Naive thymus-derived CD8-positive, alpha-beta T cell (primary cell): ENCODE results near the gene HDAC4. TPM values are rescaled to one million over a fixed set of nuclear protein-coding genes. Genes with fewer than 3 reads are reported as not detected.

Experiments
- ATAC-seq, 2 donors: fragments of 150-1000 bp; cut with Tn5 transposase in 1 of 2; sonication (Bioruptor Pico), chemical (Tn5 transposase) in 1 of 2; 1 replicate in 1 of 2; 2 replicates in 1 of 2; pipeline ENCODE4 v1.10.0; 2021; ENCODE audit warnings: mild to moderate bottlenecking in 2 of 2, moderate library complexity in 2 of 2
- POLR2A ChIA-PET: fragments of 350-600 bp; sonication (Branson Sonifier 250); formaldehyde crosslinking; loops from one replicate; lab custom pipeline; 2021; ENCODE audit warnings: antibody characterized with exemption; lab: Charles Lee
- DNase-seq, 10 donors: peaks; one replicate each; pipeline versions ENCODE4 v3.0.0 to v3.0.0-alpha.2; 2020 to 2022
- H3K27ac Mint-ChIP-seq, 10 donors: one replicate each; pipeline ENCODE4 v1.8.0; 2020 to 2022; ENCODE audit warnings: mild to moderate bottlenecking in 10 of 10, mixed read lengths in 10 of 10, moderate library complexity in 4 of 10, inconsistent platforms in 1 of 10
- H3K27me3 Mint-ChIP-seq, 5 donors: one replicate each; pipeline ENCODE4 v1.8.0; 2021 to 2022; ENCODE audit warnings: mixed read lengths in 5 of 5
- H3K36me3 Mint-ChIP-seq, 3 donors: one replicate each; pipeline ENCODE4 v1.8.0; 2020 to 2022; ENCODE audit warnings: mixed read lengths in 3 of 3, mild to moderate bottlenecking in 2 of 3, inconsistent platforms in 1 of 3
- H3K4me1 Mint-ChIP-seq, 4 donors: one replicate each; pipeline ENCODE4 v1.8.0; 2021 to 2022; ENCODE audit warnings: mixed read lengths in 4 of 4
- H3K4me3 Mint-ChIP-seq, 10 donors: one replicate each; pipeline ENCODE4 v1.8.0; 2020 to 2022; ENCODE audit warnings: mild to moderate bottlenecking in 10 of 10, mixed read lengths in 10 of 10, moderate library complexity in 6 of 10, inconsistent platforms in 1 of 10
- H3K9me3 Mint-ChIP-seq, 9 donors: one replicate each; pipeline ENCODE4 v1.8.0; 2020 to 2022; ENCODE audit warnings: mixed read lengths in 9 of 9, mild to moderate bottlenecking in 3 of 9, inconsistent platforms in 1 of 9, moderate library complexity in 1 of 9
- polyA plus RNA-seq, 3 donors: library from polyadenylated mRNA; unstranded; fragments of 300-500 nt; fragmentation: Illumina TruSeq; gene quantifications; one replicate each; pipeline ENCODE4 v1.2.3, GENCODE V29; 2021
- total RNA-seq, 8 experiments: library from RNA in 2 of 8; stranded (reverse) in 2 of 8; gene quantifications; one replicate each; pipeline ENCODE4 v1.2.3 and lab custom pipeline; 2021 to 2026

HDAC4 gene
- total and polyA plus RNA-seq, 5 experiments from 2014 or later = 2.8 to 37.3 (median 10.1) TPM

DNA sequence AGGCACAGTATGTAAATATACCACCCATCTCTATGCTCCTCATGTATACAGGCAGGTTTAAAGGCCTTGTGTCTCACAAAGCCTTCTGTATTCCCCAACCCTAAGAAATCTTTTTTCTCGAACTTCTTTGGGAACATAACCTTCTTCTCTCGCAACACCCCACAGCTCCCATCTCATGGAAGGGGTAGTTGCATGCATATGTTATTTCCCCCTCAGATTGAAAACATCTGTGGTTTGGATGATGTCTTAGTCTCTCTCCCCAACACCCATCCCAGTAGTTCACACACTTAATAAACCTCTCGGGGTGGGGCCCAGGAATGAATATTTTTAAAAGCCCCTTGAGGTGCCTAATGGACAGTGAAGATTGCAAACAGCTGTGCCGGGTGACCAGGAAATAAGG is 21.0 kb upstream of the HDAC4 start:
- Mint-ChIP-seq H3K27me3 (peaks cover 0 to 14% (median 8%) of the 10 kb centered on the region in 5 donors), H3K27ac (no peak overlapping the region), H3K4me1 (no peaks in the 10 kb centered on the region), H3K9me3 (no peaks in the 10 kb centered on the region), H3K4me3 (no peak overlapping the region), H3K36me3 (no peaks in the 10 kb centered on the region)
- DNase-seq (no peak), ATAC-seq (no peak)
- POLR2A ChIA-PET = no interaction called here

DNA sequence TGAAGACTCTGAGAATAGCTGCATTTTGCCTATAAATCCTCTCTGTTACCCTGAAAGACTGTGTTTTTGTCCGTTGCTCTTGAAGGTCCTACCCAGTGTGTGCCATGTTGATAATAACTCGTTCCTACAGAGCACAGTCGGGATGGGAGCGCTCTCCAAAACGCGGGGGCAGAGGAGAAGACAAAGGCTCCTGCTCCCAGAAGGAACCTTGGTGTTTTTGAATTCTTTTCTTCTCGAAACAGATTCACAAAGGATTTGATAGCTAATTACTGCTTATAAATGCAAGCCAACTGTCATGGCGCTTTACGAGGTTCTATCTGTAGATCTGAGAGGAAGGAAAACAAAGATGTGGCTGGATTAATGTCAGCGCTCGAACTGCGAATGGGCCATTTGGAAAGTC is 19.3 kb upstream of the HDAC4 start:
- Mint-ChIP-seq H3K9me3 (no peaks in the 10 kb centered on the region), H3K4me3 (no peak overlapping the region), H3K4me1 (no peaks in the 10 kb centered on the region), H3K27ac (peak overlapping the region in 1 of 10 donors; percentile 20), H3K27me3 (peaks cover 0 to 14% (median 1%) of the 10 kb centered on the region in 5 donors), H3K36me3 (no peaks in the 10 kb centered on the region)
- POLR2A ChIA-PET = no interaction called here
- ATAC-seq (no peak), DNase-seq (no peak)

DNA sequence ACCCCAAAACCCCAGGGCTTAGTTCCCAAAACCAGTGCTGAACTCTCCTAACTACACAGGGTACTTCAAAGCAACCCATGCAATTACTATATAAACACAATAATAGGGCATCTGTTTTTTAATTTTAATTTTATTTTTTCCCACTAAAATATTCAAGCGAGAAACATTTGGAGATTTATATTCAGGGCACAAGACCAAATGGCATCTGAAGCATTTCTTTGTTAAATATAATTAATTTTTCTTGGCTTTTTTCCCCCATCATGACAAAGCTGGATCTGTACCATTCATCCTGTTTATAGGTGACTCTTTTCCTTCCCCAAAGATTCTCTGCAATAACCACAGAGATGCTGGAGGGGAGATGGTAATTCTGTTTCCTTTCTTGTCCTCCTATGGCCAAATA is 18.1 kb upstream of the HDAC4 start:
- peaks cover 0 to 2% (median 0%) of the 10 kb centered on the region in 4 donors for H3K4me1 Mint-ChIP-seq
- POLR2A ChIA-PET = no interaction called here
- peaks cover 0 to 6% (median 0%) of the 10 kb centered on the region in 3 donors for H3K36me3 Mint-ChIP-seq
- ATAC-seq = no peak
- no peak for DNase-seq
- peaks cover 0 to 14% (median 1%) of the 10 kb centered on the region in 5 donors for H3K27me3 Mint-ChIP-seq
- no peak overlapping the region for H3K27ac Mint-ChIP-seq
- H3K4me3 Mint-ChIP-seq = no peak overlapping the region
- peaks cover 0 to 3% (median 0%) of the 10 kb centered on the region in 9 donors for H3K9me3 Mint-ChIP-seq

DNA sequence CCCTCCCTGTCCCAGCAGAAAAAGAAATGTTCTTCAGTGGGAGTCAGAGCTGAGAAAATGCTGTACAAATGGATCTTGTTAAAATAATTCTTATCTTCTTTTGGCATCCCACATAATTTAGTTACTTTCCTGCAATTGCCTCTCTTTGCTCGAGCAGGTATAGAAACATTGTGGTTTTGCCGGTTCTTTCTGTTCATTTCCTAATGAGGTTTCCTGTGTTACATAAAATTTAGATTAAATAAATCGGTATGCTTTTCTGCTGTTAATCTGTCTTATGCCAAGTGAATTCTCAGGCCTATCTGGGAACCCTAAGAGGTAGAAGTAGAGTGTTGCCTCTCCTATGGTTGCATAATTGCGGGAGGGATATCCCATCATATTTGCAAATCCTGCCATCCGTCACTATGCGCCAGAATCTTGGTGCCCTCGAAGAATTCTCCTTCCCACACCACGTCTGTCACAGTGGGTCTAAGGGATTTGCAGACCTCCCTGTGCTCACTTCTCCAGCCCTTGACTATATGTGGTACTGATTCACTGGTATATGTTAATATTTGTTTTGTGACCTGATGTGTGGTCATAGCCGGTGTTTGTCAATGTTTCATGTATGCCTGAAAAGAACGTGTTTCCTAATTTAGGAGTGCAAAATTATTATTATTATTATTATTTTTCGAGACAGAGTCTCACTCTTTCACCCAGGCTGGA is 12.2 kb upstream of the HDAC4 start:
- ATAC-seq = no peak
- Mint-ChIP-seq H3K36me3 (peaks cover 0 to 9% (median 0%) of the 10 kb centered on the region in 3 donors), H3K4me1 (peaks cover 13 to 19% (median 18%) of the 10 kb centered on the region in 4 donors), H3K9me3 (peaks cover 0 to 4% (median 2%) of the 10 kb centered on the region in 9 donors), H3K27me3 (peaks cover 0 to 5% (median 0%) of the 10 kb centered on the region in 5 donors), H3K27ac (peak overlapping the region in 3 of 10 donors; percentile 48 to 57 (median 54)), H3K4me3 (peak overlapping the region in 8 of 10 donors; percentile 10 to 65 (median 45))
- POLR2A ChIA-PET = no interaction called here
- no peak for DNase-seq

DNA sequence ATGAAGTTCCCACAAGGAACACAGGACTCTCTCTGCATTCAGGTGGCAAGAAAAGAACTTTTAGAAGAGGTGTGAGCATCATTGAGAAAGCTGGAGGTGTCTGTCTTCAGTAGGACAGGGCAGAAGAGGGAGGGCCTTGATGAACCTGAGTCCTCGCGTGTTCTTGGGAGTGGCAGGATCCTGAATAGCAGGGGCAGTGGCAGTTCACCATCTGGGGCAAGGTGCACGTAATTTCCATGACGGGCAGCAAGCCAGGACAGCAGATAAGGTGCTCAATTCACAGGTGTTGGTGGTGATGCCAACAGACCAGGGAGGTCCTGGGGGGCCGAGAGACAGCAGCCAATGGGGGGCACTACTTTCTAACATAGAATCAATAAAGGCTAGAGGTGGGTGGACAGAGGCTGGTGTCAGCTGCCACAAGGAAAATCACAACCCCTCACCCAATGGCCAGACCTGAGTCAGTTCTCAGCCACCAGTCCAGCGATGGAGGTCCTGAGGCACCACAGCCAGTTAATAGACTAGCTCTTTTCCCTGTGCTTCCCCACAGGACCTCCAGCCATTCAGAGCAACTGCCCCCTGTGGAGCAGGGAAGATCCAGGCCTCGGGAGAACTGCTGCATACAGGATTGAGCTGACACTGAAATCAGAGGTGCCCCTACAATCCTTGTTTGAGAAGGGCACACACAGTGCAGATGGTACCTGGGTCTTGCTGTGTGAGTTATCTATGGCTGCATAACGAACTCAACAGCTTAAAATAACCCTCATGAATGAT is 10.9 kb upstream of the HDAC4 start:
- DNase-seq = no peak
- peak overlapping the region in 3 of 10 donors; percentile 39 to 81 (median 63) for H3K27ac Mint-ChIP-seq

DNA sequence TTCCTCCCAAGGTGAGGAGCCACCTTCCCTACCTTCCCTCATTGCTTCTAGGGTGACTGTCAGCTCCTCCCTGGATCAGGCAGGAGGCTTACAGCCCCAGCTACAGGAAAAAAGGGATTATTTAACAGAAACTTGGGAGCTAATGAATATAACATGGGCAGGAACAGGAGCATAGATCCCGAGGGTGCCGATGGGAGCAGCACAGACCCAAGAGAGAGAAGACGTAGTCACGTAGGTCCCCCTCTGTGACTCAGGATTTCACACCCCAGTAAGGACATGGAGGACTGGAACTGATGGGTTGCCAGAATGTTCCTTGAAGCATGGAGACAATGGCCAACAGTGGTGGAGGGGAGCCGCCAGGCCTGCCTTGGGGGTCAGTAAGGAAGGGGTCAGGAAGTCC is 10.3 kb upstream of the HDAC4 start:
- DNase-seq (no peak), ATAC-seq (no peak)
- peaks cover 13 to 19% (median 18%) of the 10 kb centered on the region in 4 donors for H3K4me1 Mint-ChIP-seq
- POLR2A ChIA-PET = no interaction called here
- H3K9me3 Mint-ChIP-seq = peaks cover 0 to 4% (median 2%) of the 10 kb centered on the region in 9 donors
- peaks cover 0 to 9% (median 0%) of the 10 kb centered on the region in 3 donors for H3K36me3 Mint-ChIP-seq
- peak overlapping the region in 2 of 10 donors; percentile 63 to 81 for H3K27ac Mint-ChIP-seq
- H3K27me3 Mint-ChIP-seq = peaks cover 0 to 2% (median 0%) of the 10 kb centered on the region in 5 donors
- H3K4me3 Mint-ChIP-seq = peak overlapping the region in 2 of 10 donors; percentile 14 to 22

More for the DNA sequence above, 10.9 kb upstream of the HDAC4 start:
- peaks cover 0 to 4% (median 2%) of the 10 kb centered on the region in 9 donors for H3K9me3 Mint-ChIP-seq
- H3K4me1 Mint-ChIP-seq = peaks cover 13 to 19% (median 18%) of the 10 kb centered on the region in 4 donors
- peaks cover 0 to 2% (median under 1%) of the 10 kb centered on the region in 5 donors for H3K27me3 Mint-ChIP-seq
- no peak for ATAC-seq
- peak overlapping the region in 1 of 10 donors; percentile 14 for H3K4me3 Mint-ChIP-seq
- peaks cover 0 to 9% (median 0%) of the 10 kb centered on the region in 3 donors for H3K36me3 Mint-ChIP-seq
- POLR2A ChIA-PET = no interaction called here

DNA sequence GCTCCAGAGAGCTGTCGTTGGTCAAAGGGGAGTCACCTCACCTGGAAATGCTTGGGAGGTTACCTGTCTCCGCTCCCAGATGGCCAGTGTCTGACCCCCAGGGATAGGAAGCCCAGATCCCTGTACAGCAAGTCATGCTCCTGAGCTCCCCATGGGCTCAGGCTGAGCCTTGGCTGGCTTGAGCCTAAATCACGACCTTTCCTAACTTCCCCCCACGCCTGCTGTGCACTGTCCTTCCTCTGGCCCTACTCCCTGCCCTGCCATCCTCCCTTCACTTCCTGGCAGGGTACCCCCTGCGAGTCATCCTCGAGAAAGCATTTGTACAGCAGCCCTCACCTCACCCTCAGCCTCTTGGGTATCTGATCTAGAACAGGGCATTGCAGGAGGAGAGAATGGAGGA is 9.2 kb upstream of the HDAC4 start:
- Mint-ChIP-seq H3K9me3 (peaks cover 0 to 4% (median 2%) of the 10 kb centered on the region in 9 donors), H3K27ac (no peak overlapping the region), H3K27me3 (peaks cover 0 to 3% (median 0%) of the 10 kb centered on the region in 5 donors), H3K4me1 (peaks cover 13 to 19% (median 18%) of the 10 kb centered on the region in 4 donors), H3K4me3 (no peak overlapping the region), H3K36me3 (peaks cover 0 to 9% (median 0%) of the 10 kb centered on the region in 3 donors)
- POLR2A ChIA-PET = no interaction called here
- DNase-seq (no peak), ATAC-seq (no peak)

DNA sequence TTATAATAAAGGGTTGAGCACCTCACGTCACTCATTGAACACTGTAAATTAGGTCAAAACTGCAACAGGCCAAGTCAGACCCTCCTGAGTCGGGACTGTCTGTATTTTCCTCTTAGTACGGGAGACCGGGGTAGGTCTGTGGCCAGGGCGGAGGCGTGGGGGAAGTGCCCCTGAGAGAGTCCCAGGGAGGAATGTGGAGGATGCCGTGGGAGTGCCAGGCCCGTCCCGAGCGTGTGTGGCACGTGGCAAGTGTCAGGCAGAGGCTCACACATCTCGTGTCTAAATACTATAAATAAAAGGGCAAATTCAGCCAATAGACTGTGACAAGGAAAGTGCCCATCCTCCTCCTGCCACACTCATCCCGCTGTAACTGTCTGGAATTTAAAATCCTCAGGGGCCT is 6.3 kb upstream of the HDAC4 start:
- Mint-ChIP-seq H3K36me3 (no peaks in the 10 kb centered on the region), H3K27me3 (peaks cover 0 to 3% (median 0%) of the 10 kb centered on the region in 5 donors), H3K4me1 (peaks cover 11 to 16% (median 13%) of the 10 kb centered on the region in 4 donors), H3K9me3 (peaks cover 0 to 4% (median 0%) of the 10 kb centered on the region in 9 donors), H3K4me3 (no peak overlapping the region), H3K27ac (no peak overlapping the region)
- ATAC-seq (no peak), DNase-seq (no peak)
- POLR2A ChIA-PET = no interaction called here

DNA sequence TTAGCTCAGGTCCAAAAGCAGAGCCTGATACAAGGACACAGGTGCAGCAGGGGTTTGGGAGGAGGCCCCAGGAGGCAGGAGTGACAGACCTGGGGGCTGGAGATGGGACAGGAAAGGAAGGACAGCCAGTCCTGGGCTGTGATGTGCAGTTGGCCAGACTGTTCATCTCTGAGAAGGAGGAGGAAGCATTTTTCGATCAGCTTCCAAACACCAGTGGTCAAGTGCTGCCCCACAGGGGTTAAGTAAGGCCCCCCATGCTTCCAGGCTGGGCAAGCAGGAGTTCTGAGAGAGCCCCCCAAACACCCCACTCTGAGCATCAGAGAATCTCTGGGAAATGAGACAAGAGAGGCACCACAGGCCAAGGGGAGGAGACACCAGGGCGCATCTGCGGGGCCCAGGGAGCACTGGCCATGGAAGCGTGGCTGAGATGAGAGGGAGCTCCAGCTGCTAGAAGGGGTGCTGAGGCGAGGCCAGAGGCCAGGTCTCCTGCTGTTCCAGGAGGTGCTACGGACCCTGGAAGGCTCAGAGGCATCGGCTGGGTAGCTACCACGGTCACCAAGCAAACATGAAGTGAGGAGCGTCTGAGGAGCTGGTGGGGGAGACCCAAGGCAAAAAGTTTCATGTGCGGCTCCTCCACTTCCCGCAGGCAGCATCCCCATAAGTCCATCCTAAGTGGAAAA is 5.6 kb upstream of the HDAC4 start:
- H3K27me3 Mint-ChIP-seq = peaks cover 0 to 3% (median 0%) of the 10 kb centered on the region in 5 donors
- ATAC-seq (no peak), DNase-seq (no peak)
- H3K4me1 Mint-ChIP-seq = peaks cover 9 to 18% (median 14%) of the 10 kb centered on the region in 4 donors
- H3K36me3 Mint-ChIP-seq = no peaks in the 10 kb centered on the region
- peaks cover 0 to 4% (median 0%) of the 10 kb centered on the region in 9 donors for H3K9me3 Mint-ChIP-seq
- POLR2A ChIA-PET = interaction anchor here (1.3 kb wide), 1 partner anchor 1180 kb away, joined by 3 read pairs; the partner anchor contains the start of gene CAPN10
- no peak overlapping the region for H3K27ac Mint-ChIP-seq
- H3K4me3 Mint-ChIP-seq = no peak overlapping the region

DNA sequence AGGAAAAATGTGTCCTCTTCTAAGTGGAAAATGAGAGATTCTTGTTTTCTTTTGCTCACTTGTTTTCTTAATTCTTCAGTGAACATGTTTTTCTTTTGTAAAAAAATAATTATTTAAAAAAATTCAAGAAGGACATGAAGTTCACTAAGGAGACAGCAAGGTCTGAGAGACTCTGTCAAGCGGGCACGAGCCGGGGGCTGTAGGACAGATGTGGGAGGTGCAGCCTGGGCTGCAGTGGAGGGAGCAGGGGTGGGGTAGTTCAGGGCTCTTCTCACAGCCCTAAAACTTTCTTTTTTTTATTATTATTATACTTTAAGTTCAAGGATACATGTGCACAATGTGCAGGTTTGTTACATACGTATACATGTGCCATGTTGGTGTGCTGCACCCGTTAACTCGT is 4.3 kb upstream of the HDAC4 start:
- H3K4me3 Mint-ChIP-seq = no peak overlapping the region
- DNase-seq (no peak), ATAC-seq (no peak)
- H3K36me3 Mint-ChIP-seq = no peaks in the 10 kb centered on the region
- no peak overlapping the region for H3K27ac Mint-ChIP-seq
- POLR2A ChIA-PET = interaction anchor here (1.3 to 1.4 kb wide), 2 partner anchors 24 to 1181 kb away, joined by 3 to 4 read pairs; partner anchors contain the start of gene CAPN10
- H3K9me3 Mint-ChIP-seq = peaks cover 0 to 4% (median 0%) of the 10 kb centered on the region in 9 donors
- H3K27me3 Mint-ChIP-seq = peaks cover 0 to 2% (median 0%) of the 10 kb centered on the region in 5 donors
- peaks cover 5 to 13% (median 12%) of the 10 kb centered on the region in 4 donors for H3K4me1 Mint-ChIP-seq

DNA sequence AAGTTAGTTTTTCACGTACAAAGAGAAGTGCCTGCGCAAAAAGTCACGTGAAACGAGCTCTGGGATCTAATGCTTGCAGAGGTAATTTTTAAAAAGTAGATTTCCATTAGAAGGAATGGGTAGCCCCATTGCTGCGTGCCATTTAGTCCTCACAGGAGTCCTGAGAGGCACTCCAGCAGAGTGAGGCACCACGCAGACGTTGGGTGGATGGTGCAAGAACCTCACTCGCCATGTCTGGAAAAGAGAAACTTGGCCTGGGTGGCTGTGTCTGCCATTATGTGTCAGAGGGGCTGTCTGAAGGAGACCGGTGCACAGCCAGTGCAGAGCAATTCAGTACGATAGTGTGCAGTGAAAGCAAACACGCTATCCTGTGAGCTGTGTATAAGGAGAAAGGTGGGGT is 1.8 kb upstream of the HDAC4 start:
- H3K9me3 Mint-ChIP-seq = no peaks in the 10 kb centered on the region
- peak overlapping the region in 9 of 10 donors; percentile 72 to 99 (median 98) for H3K27ac Mint-ChIP-seq
- ATAC-seq = no peak
- peaks cover 15 to 33% (median 33%) of the 10 kb centered on the region in 4 donors for H3K4me1 Mint-ChIP-seq
- H3K27me3 Mint-ChIP-seq = peaks cover 0 to 1% (median 0%) of the 10 kb centered on the region in 5 donors
- peak overlapping the region; percentile 85 to 96 (median 92) for H3K4me3 Mint-ChIP-seq
- H3K36me3 Mint-ChIP-seq = no peaks in the 10 kb centered on the region
- POLR2A ChIA-PET = interaction anchor here (1.0 to 1.8 kb wide), 4 partner anchors 13 to 623 kb away, joined by 3 to 11 read pairs (median 4); partner anchors contain the start of gene NDUFA10
- DNase-seq = no peak

DNA sequence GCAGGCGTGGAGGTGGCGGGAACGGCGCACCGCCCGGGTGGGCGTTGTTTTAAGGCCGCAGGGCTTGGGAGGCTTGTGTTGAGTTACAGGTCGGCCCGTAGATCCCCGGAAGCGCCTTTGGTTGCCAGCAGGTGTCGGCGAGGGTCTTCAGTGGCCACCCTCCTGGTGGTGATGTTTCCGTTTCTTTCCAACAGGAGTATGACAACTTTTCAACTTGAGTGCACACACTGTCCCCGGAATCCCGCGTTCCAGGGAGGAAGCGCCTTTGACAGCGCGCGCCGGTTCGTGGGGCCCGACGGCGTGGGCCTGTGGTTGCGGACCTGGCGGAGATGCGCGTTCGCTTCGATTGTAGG is 1.0 kb upstream of the HDAC4 start:
- POLR2A ChIA-PET = interaction anchor here (1.0 to 1.8 kb wide), 5 partner anchors 13 to 624 kb away, joined by 3 to 17 read pairs (median 4); partner anchors contain the start of gene NDUFA10
- ATAC-seq (peak; percentile 2 to 12), DNase-seq (peak in 2 of 10 donors; percentile 38 to 48)
- peak overlapping the region; percentile 78 to 99 (median 98) for H3K27ac Mint-ChIP-seq
- no peaks in the 10 kb centered on the region for H3K9me3 Mint-ChIP-seq
- H3K36me3 Mint-ChIP-seq = no peaks in the 10 kb centered on the region
- H3K4me3 Mint-ChIP-seq = peak overlapping the region; percentile 85 to 96 (median 92)
- peaks cover 22 to 42% (median 41%) of the 10 kb centered on the region in 4 donors for H3K4me1 Mint-ChIP-seq
- H3K27me3 Mint-ChIP-seq = peaks cover 0 to 1% (median 0%) of the 10 kb centered on the region in 5 donors
